ENCODE measurements around the gene DHRS13.
"Not testable (repeated sequence)": the region's sequence is repeated elsewhere in the genome, so short reads cannot be mapped to it uniquely, and the experiment has no call there.

DHRS13 gene

GRCh38 chr17:28900986-28901726, 1.7 kb downstream of the DHRS13 start:
- no peak for DNase-seq

GRCh38 chr17:28899212-28899815, 3.6 kb downstream of the DHRS13 start:
- DNase-seq, result no peak

GRCh38 chr17:28898527-28898955, 4.3 kb downstream of the DHRS13 start:
- DNase-seq, result no peak

- no peak for DNase-seq
Observed at GRCh38 chr17:28897769-28898526, 4.9 kb downstream of the DHRS13 start.

GRCh38 chr17:28896884-28897768, 5.8 kb downstream of the DHRS13 start, which contains the start of gene FLOT2:
Gene FLOT2, minus strand, starts transcription at chr17:28897733. Its CDS starts 159 bp downstream, at chr17:28897574.
- DNase-seq, result no peak

- no peak for DNase-seq
Observed at GRCh38 chr17:28896491-28896883, 6.4 kb downstream of the DHRS13 start.

GRCh38 chr17:28895794-28896447, 7.0 kb downstream of the DHRS13 start:
- DNase-seq, result no peak

GRCh38 chr17:28893248-28894183, 9.4 kb downstream of the DHRS13 start:
- not testable (repeated sequence) for DNase-seq

GRCh38 chr17:28892024-28892423, 10.9 kb downstream of the DHRS13 start:
- DNase-seq, result no peak

GRCh38 chr17:28891201-28891600, 11.7 kb downstream of the DHRS13 start:
- no peak for DNase-seq

GRCh38 chr17:28889996-28890395, 12.9 kb downstream of the DHRS13 start:
- no peak for DNase-seq

GRCh38 chr17:28888832-28889231, 14.0 kb downstream of the DHRS13 start:
- no peak for DNase-seq

- no peak for DNase-seq
Observed at GRCh38 chr17:28887871-28888471, 14.9 kb downstream of the DHRS13 start.

GRCh38 chr17:28885951-28886350, 16.9 kb downstream of the DHRS13 start:
- no peak for DNase-seq

- DNase-seq, result no peak
Observed at GRCh38 chr17:28885363-28885762, 17.5 kb downstream of the DHRS13 start.

- no peak for DNase-seq
Observed at GRCh38 chr17:28883967-28884702, 18.7 kb downstream of the DHRS13 start.

- DNase-seq, result no peak
Observed at GRCh38 chr17:28882154-28882895, 20.6 kb downstream of the DHRS13 start.

GRCh38 chr17:28881533-28882056, 21.3 kb downstream of the DHRS13 start:
- no peak for DNase-seq

GRCh38 chr17:28880572-28880945, 22.3 kb downstream of the DHRS13 start:
- DNase-seq, result no peak

Measured in SHP77 treated with DMSO at 0.1 percent for 48 hours (cell line).